22Rv1 (cell line): ENCODE measurements around the gene NSG1.

Source experiments
- CTCF ChIP-seq: fragments of 450-650 bp; IDR thresholded peaks from 2 replicates; pipeline ENCODE4 v1.5.1; 2017; ENCODE audit warnings: mild to moderate bottlenecking
- ZFX ChIP-seq: fragments of 450-650 bp; IDR thresholded peaks from 2 replicates; pipeline ENCODE4 v1.6.1; 2017; ENCODE audit warnings: antibody characterized with exemption, borderline replicate concordance

GRCh38 chr4:4339504-4340085, 47.3 kb upstream of the NSG1 start:
- TF ChIP-seq CTCF (no peak), ZFX (no peak)
